B cell (primary cell): ENCODE data around the gene NDUFAF5.

Experiments used
- CTCF ChIP-seq: fragments of 200-600 bp; IDR thresholded peaks from one replicate; pipeline ENCODE4 v1.8.0; 2022; ENCODE audit warnings: antibody characterized with exemption, mild to moderate bottlenecking
- EZH2 ChIP-seq: IDR thresholded peaks from 2 replicates; pipeline ENCODE4 v1.6.1; 2012; ENCODE audit warnings: borderline replicate concordance, low read depth, mild to moderate bottlenecking, moderate library complexity, low read length; ENCODE audit not compliant: insufficient read depth, poor library complexity, severe bottlenecking

DNA sequence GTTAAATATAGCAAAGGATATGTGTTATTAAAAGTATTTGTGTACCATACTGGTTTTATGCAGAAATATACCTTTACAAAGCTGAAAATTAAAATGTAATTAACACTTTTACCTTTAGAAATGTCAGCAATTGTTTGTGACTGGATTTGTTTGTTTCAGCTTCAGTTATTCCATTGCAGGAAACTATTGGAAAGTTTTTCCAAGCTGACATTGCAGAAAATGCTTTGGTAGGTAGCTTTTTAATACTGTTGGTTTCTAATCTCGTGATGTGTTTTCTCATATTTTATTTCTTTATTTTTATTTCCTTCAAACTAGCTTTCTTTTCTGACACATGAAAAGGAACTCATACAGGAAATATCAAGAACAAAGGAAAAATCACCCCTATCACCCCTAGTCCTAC, 8.2 kb downstream of the NDUFAF5 start:
- no peak for TF ChIP-seq CTCF
- TF ChIP-seq EZH2 = no peak
